Thyroid gland (tissue), 4 donors: Measurements from ENCODE around the gene RHEBL1.

Experiments used
- CTCF ChIP-seq, 6 experiments: fragments of 200-600 bp in 3 of 6; fragments of 450-650 bp in 3 of 6; sonication (generic) in 3 of 6; IDR thresholded peaks; one replicate each; pipeline ENCODE4 v1.5.1; 2016 to 2019; ENCODE audit warnings: antibody characterized with exemption in 6 of 6, mild to moderate bottlenecking in 2 of 6, inconsistent platforms in 1 of 6, moderate library complexity in 1 of 6
- POLR2A ChIP-seq, 2 donors: fragments of 450-650 bp; IDR thresholded peaks; one replicate each; pipeline ENCODE4 v1.6.1; 2017; ENCODE audit warnings: antibody characterized with exemption in 2 of 2, mild to moderate bottlenecking in 2 of 2, moderate library complexity in 1 of 2

DNA sequence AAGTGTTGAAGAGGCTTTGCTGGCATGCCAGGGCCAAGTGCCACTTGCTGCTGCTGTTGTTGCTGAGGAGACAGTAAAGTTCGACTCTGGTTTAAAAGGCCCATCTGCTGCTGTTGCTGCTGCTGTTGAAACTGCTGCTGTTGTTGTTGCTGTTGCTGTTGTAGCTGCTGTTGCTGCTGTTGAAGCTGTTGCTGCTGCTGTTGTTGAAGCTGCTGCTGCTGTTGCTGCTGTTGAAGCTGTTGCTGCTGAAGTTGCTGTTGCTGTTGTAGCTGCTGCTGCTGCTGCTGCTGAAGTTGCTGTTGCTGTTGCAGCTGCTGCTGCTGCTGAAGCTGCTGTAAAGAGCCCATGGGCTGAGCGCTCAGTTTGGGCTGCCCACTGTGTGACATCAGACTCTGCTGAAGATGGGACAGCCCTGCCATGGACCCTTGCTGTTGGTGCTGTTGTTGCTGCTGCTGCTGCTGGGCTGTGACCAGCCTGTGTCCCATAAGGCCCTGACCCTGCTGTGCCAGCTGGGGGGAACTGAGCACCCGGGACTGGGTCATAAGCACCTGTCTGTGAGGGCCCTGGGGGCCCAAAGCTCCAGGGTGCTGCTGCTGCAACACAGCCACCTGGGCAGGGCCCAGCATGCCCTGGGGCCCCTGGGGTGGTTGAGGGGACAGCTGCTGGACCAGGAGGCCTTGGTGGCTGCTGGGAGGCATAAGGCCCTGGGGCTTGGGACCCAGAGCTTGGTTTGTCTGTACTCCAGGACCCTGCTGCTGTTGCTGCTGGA, 36.9 kb downstream of the RHEBL1 start:
- no peak for TF ChIP-seq CTCF (IDR thresholded peaks at IDR 0.05)
- TF ChIP-seq POLR2A (IDR thresholded peaks at IDR 0.05), result no peak
